Osteoblast (primary cell): ENCODE data around the gene FER1L5. TPM values are rescaled to one million over a fixed set of nuclear protein-coding genes. Genes with fewer than 3 reads are reported as not detected.

Source experiments
- DNase-seq: peaks from one replicate; pipeline ENCODE4 v3.0.0; 2011; ENCODE audit warnings: low spot score, mixed read lengths; ENCODE audit not compliant: insufficient read length; ENCODE audit errors: missing footprints
- H2AFZ ChIP-seq: 2 replicates; pipeline ENCODE4 v1.6.0; 2011; ENCODE audit warnings: mild to moderate bottlenecking, low read length
- H3K27ac ChIP-seq: 2 replicates; pipeline ENCODE4 v1.5.1; 2011; ENCODE audit warnings: mild to moderate bottlenecking, low read depth, low read length, moderate library complexity
- H3K27me3 ChIP-seq: 2 replicates; pipeline ENCODE4 v1.6.0; 2012; ENCODE audit warnings: mild to moderate bottlenecking, control low read depth, inconsistent platforms, low read length, moderate library complexity; ENCODE audit not compliant: insufficient read depth
- H3K36me3 ChIP-seq: 2 replicates; pipeline ENCODE4 v1.5.1; 2011; ENCODE audit warnings: mild to moderate bottlenecking, low read length, control low read depth, moderate library complexity; ENCODE audit not compliant: insufficient read depth
- H3K4me1 ChIP-seq: 2 replicates; pipeline ENCODE4 v1.5.1; 2011; ENCODE audit warnings: mild to moderate bottlenecking, low read length, control low read depth, moderate library complexity; ENCODE audit not compliant: insufficient read depth
- H3K4me2 ChIP-seq: 2 replicates; pipeline ENCODE4 v1.6.0; 2011; ENCODE audit warnings: mild to moderate bottlenecking, low read length; ENCODE audit not compliant: insufficient read depth
- H3K4me3 ChIP-seq: fragments of 200-600 bp; sonication (generic); 3 replicates; pipeline ENCODE4 v1.5.1; 2012; ENCODE audit warnings: mild to moderate bottlenecking, low read length, inconsistent platforms; ENCODE audit not compliant: insufficient read depth
- H3K79me2 ChIP-seq: 2 replicates; pipeline ENCODE4 v1.6.0; 2012; ENCODE audit warnings: mild to moderate bottlenecking, low read length, control low read depth, inconsistent platforms; ENCODE audit not compliant: insufficient read depth
- H3K9me3 ChIP-seq: 2 replicates; pipeline ENCODE4 v1.5.1; 2011; ENCODE audit warnings: low read depth, low read length, control low read depth
- H4K20me1 ChIP-seq: 2 replicates; pipeline ENCODE4 v1.6.0; 2012; ENCODE audit warnings: mild to moderate bottlenecking, low read length, control low read depth; ENCODE audit not compliant: insufficient read depth
- CTCF ChIP-seq: IDR thresholded peaks from 2 replicates; pipeline ENCODE4 v1.5.1; 2011; ENCODE audit warnings: mild to moderate bottlenecking, low read depth, low read length, moderate library complexity; ENCODE audit errors: extremely low read depth
- total RNA-seq: library from RNA; depleted of rRNA; stranded (reverse); fragments of >200 nt; gene quantifications from 2 replicates; pipeline ENCODE4 v1.2.3, GENCODE V29; 2012

FER1L5 gene
- total RNA-seq, 1 donor: 1.1 TPM

- H2AFZ ChIP-seq: no peak overlapping the region
- no peaks in the 10 kb centered on the region for H3K9me3 ChIP-seq
- H4K20me1 ChIP-seq: no peaks in the 10 kb centered on the region
- peaks cover 8% of the 10 kb centered on the region for H3K4me1 ChIP-seq
- no peak overlapping the region for H3K4me3 ChIP-seq
- H3K79me2 ChIP-seq: no peaks in the 10 kb centered on the region
- peak overlapping the region; percentile 35 for H3K4me2 ChIP-seq
- no peaks in the 10 kb centered on the region for H3K36me3 ChIP-seq
- DNase-seq: peak; percentile 66
- no peaks in the 10 kb centered on the region for H3K27me3 ChIP-seq
- no peak for TF ChIP-seq CTCF
- H3K27ac ChIP-seq: no peak overlapping the region
Measured at GRCh38 chr2:96747061-96747617, 104.6 kb downstream of the FER1L5 start.

GRCh38 chr2:96751800-96752199, 109.2 kb downstream of the FER1L5 start:
- H4K20me1 ChIP-seq: no peaks in the 10 kb centered on the region
- DNase-seq: no peak
- H2AFZ ChIP-seq: no peak overlapping the region
- H3K4me1 ChIP-seq: peaks cover 11% of the 10 kb centered on the region
- H3K4me2 ChIP-seq: no peak overlapping the region
- H3K36me3 ChIP-seq: no peaks in the 10 kb centered on the region
- no peaks in the 10 kb centered on the region for H3K79me2 ChIP-seq
- no peaks in the 10 kb centered on the region for H3K9me3 ChIP-seq
- no peak overlapping the region for H3K4me3 ChIP-seq
- no peaks in the 10 kb centered on the region for H3K27me3 ChIP-seq
- no peak for TF ChIP-seq CTCF
- no peak overlapping the region for H3K27ac ChIP-seq

GRCh38 chr2:96753661-96754282, 111.2 kb downstream of the FER1L5 start:
- H3K79me2 ChIP-seq: no peaks in the 10 kb centered on the region
- peak; percentile 34 for DNase-seq
- H3K27me3 ChIP-seq: no peaks in the 10 kb centered on the region
- no peak for TF ChIP-seq CTCF
- H3K27ac ChIP-seq: no peak overlapping the region
- H4K20me1 ChIP-seq: no peaks in the 10 kb centered on the region
- H3K4me2 ChIP-seq: no peak overlapping the region
- H3K4me3 ChIP-seq: no peak overlapping the region
- no peak overlapping the region for H2AFZ ChIP-seq
- peaks cover 3% of the 10 kb centered on the region for H3K4me1 ChIP-seq
- no peaks in the 10 kb centered on the region for H3K9me3 ChIP-seq
- H3K36me3 ChIP-seq: no peaks in the 10 kb centered on the region

GRCh38 chr2:96754317-96754716, 111.8 kb downstream of the FER1L5 start:
- peaks cover 3% of the 10 kb centered on the region for H3K4me1 ChIP-seq
- no peak overlapping the region for H3K4me2 ChIP-seq
- no peak overlapping the region for H3K27ac ChIP-seq
- H3K4me3 ChIP-seq: no peak overlapping the region
- no peaks in the 10 kb centered on the region for H3K36me3 ChIP-seq
- H3K79me2 ChIP-seq: no peaks in the 10 kb centered on the region
- TF ChIP-seq CTCF: no peak
- H4K20me1 ChIP-seq: no peaks in the 10 kb centered on the region
- no peaks in the 10 kb centered on the region for H3K27me3 ChIP-seq
- H2AFZ ChIP-seq: no peak overlapping the region
- DNase-seq: peak; percentile 85
- no peaks in the 10 kb centered on the region for H3K9me3 ChIP-seq

Other genes starting within 250 kb of the FER1L5 start
- gene NEURL3, start 137.4 kb upstream of the FER1L5 start, total RNA-seq: 0.29 TPM in 1 of 2 replicates, not detected in the other
- gene ARID5A, start 106.0 kb upstream of the FER1L5 start, total RNA-seq: 7.6 and 9.7 TPM in 2 replicates
- gene KANSL3, start 4.5 kb upstream of the FER1L5 start, total RNA-seq: 46.9 and 50.3 TPM in 2 replicates
- gene LMAN2L, start 97.3 kb downstream of the FER1L5 start, total RNA-seq: 16.5 and 26.4 TPM in 2 replicates
- gene CNNM4, start 118.1 kb downstream of the FER1L5 start, total RNA-seq: 5.0 and 5.1 TPM in 2 replicates
- 8.7 and 8.8 TPM in 2 replicates for gene CNNM3, start 173.5 kb downstream of the FER1L5 start, total RNA-seq
- gene ANKRD23, start 201.3 kb downstream of the FER1L5 start, total RNA-seq: 1.8 and 2.1 TPM in 2 replicates
- gene ANKRD39, start 215.3 kb downstream of the FER1L5 start, total RNA-seq: 5.1 and 5.9 TPM in 2 replicates
- 28.0 and 29.7 TPM in 2 replicates for gene SEMA4C, start 227.3 kb downstream of the FER1L5 start, total RNA-seq